DOHH2 (cell line): ENCODE measurements around the gene HOXB1.

Source experiments
- CTCF ChIP-seq: fragments of 200-600 bp; sonication (generic); IDR thresholded peaks from one replicate; pipeline ENCODE4 v1.5.1; 2014; ENCODE audit warnings: antibody characterized with exemption, mild to moderate bottlenecking, low read depth, low read length; ENCODE audit not compliant: poor library complexity, severe bottlenecking
- EZH2phosphoT487 ChIP-seq: fragments of 200-600 bp; sonication (generic); IDR thresholded peaks from 2 replicates; pipeline ENCODE4 v1.6.1; 2017; ENCODE audit warnings: borderline replicate concordance, mild to moderate bottlenecking, antibody characterized with exemption, low read length, moderate library complexity, mixed read lengths

GRCh38 chr17:48483004-48483403 is 47.8 kb downstream of the HOXB1 start:
- TF ChIP-seq CTCF, result no peak
- TF ChIP-seq EZH2phosphoT487, result no peak
